ENCODE measurements around the gene GNG12.

DNA sequence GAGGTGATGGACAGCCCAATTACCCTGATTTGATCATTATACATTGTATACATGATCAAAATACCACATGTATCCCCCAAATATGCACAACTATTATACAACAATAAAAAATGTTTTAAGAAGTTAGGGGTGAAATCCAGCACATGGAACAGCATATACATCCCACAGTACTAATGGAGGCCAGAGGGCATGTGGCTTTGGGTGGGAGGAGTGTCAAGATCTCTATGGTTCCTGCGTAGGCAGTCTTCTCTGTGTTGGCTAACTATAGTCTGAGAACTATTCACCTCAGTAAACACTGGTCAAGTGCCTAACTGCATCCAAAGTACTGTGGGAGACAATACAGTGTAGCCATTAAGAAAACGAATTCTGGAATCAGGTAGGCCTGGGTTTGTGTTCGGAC is 74.2 kb downstream of the GNG12 start:
- TF ChIP-seq, protein P1, sequence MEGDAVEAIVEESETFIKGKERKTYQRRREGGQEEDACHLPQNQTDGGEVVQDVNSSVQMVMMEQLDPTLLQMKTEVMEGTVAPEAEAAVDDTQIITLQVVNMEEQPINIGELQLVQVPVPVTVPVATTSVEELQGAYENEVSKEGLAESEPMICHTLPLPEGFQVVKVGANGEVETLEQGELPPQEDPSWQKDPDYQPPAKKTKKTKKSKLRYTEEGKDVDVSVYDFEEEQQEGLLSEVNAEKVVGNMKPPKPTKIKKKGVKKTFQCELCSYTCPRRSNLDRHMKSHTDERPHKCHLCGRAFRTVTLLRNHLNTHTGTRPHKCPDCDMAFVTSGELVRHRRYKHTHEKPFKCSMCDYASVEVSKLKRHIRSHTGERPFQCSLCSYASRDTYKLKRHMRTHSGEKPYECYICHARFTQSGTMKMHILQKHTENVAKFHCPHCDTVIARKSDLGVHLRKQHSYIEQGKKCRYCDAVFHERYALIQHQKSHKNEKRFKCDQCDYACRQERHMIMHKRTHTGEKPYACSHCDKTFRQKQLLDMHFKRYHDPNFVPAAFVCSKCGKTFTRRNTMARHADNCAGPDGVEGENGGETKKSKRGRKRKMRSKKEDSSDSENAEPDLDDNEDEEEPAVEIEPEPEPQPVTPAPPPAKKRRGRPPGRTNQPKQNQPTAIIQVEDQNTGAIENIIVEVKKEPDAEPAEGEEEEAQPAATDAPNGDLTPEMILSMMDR (IDR thresholded peaks at IDR 0.05 in 4 of 5, conservative IDR thresholded peaks at IDR 0.05 in 1 of 5): no peak
- TF ChIP-seq POLR2A (IDR thresholded peaks at IDR 0.05): no peak
